HepG2 (cell line): ENCODE data around the gene SPNS1. TPM values are rescaled to one million over a fixed set of nuclear protein-coding genes. Genes with fewer than 3 reads are reported as not detected.
A peak's percentile ranks its signal among the peaks of the same experiment; 100 is the strongest.

ENCODE experiments used
- ARID3A ChIP-seq: IDR thresholded peaks from 2 replicates; pipeline ENCODE4 v1.6.1; 2012; ENCODE audit warnings: low read depth, low read length, improper control_type of control experiment
- ATF3 ChIP-seq: sonication (generic); formaldehyde crosslinking; IDR thresholded peaks from 2 replicates; pipeline ENCODE4 v1.4.0; 2020; ENCODE audit warnings: missing genetic modification reagents
- GATA4 ChIP-seq: sonication (generic); IDR thresholded peaks from 2 replicates; pipeline ENCODE4 v1.6.1; 2016; ENCODE audit warnings: antibody characterized with exemption, low read depth, borderline replicate concordance
- HBP1 ChIP-seq: IDR thresholded peaks from 2 replicates; pipeline ENCODE4 v1.6.1; 2016; ENCODE audit warnings: low read depth, control low read depth
- KAT2B ChIP-seq: fragments of 150-350 bp; IDR thresholded peaks from 2 replicates; pipeline ENCODE4 v1.6.1; 2014; ENCODE audit warnings: low read depth, low read length, borderline replicate concordance
- MXD3 ChIP-seq: IDR thresholded peaks from 2 replicates; pipeline ENCODE4 v1.6.1; 2016; ENCODE audit warnings: mild to moderate bottlenecking, missing biosample characterization, missing genetic modification reagents
- MYC ChIP-seq: sonication (generic); formaldehyde crosslinking; IDR thresholded peaks from 2 replicates; pipeline ENCODE4 v1.9.0; 2021; ENCODE audit warnings: missing genetic modification reagents, borderline replicate concordance
- PAXIP1 ChIP-seq: sonication (generic); formaldehyde crosslinking; conservative IDR thresholded peaks from 2 replicates; pipeline ENCODE4 v1.4.0; 2020; ENCODE audit warnings: mild to moderate bottlenecking, missing genetic modification reagents, moderate library complexity
- TERF1 ChIP-seq: sonication (generic); formaldehyde crosslinking; IDR thresholded peaks from 2 replicates; pipeline ENCODE4 v1.8.0; 2022; ENCODE audit warnings: mild to moderate bottlenecking, missing genetic modification reagents, moderate library complexity
- YY1 ChIP-seq: IDR thresholded peaks from 2 replicates; pipeline ENCODE4 v1.6.1; 2011; ENCODE audit warnings: low read length, low read depth, moderate library complexity, mild to moderate bottlenecking; ENCODE audit not compliant: insufficient read depth, insufficient replicate concordance
- ZNF362 ChIP-seq: sonication (generic); formaldehyde crosslinking; IDR thresholded peaks from 2 replicates; pipeline ENCODE4 v1.4.0; 2020; ENCODE audit warnings: missing genetic modification reagents, mild to moderate bottlenecking, borderline replicate concordance
- ZNF503 ChIP-seq: sonication (generic); formaldehyde crosslinking; IDR thresholded peaks from 2 replicates; pipeline ENCODE4 v1.4.0; 2020; ENCODE audit warnings: missing genetic modification reagents
- polyA plus RNA-seq, 8 experiments: library from polyadenylated mRNA; depleted of rRNA in 3 of 8; stranded (reverse) in 7 of 8; unstranded in 1 of 8; fragments of >200 nt; fragmentation: Illumina TruSeq in 4 of 8; extraction: Trizol in 4 of 8; gene quantifications; 2 replicates each; pipeline versions ENCODE4 v1.2.1 to v1.2.3, GENCODE V29; 2011 to 2016; ENCODE audit warnings: low read depth in 4 of 8, missing spikeins in 1 of 8, mixed read lengths in 1 of 8; ENCODE audit not compliant: insufficient read depth in 1 of 8
- total RNA-seq, 5 experiments: library from RNA; depleted of rRNA; stranded (reverse); fragments of >200 nt; fragmentation: Illumina TruSeq; extraction: Trizol; gene quantifications; 2 replicates each; pipeline ENCODE4 v1.2.3, GENCODE V29; 2016; ENCODE audit warnings: low read depth in 1 of 5

SPNS1 gene
- total and polyA plus RNA-seq, 2 of the 13 experiments (the other 11 are each of a cell fraction or from before 2014, with no cell fraction given): 25.6 to 38.8 TPM

- TF ChIP-seq TERF1: 0 out of 2 replicates have a peak, but pooled peaks have one; percentile 69
- TF ChIP-seq ARID3A: no peak
- TF ChIP-seq ZNF362: peak; percentile 73; the same call in 1 of the 2 replicates
- TF ChIP-seq HBP1 (CRISPR knock-in tag): peak; percentile 97
- TF ChIP-seq KAT2B: no peak
- TF ChIP-seq ATF3 (CRISPR knock-in tag): no peak
- peak; percentile 93 for TF ChIP-seq MYC (CRISPR knock-in tag)
- peak; percentile 99 for TF ChIP-seq YY1
- TF ChIP-seq PAXIP1: peak; percentile 67; the same call in 1 of the 2 replicates
- peak; percentile 92 for TF ChIP-seq ZNF503 (CRISPR knock-in tag)
- TF ChIP-seq GATA4: 0 out of 2 replicates have a peak, but pooled peaks have one; percentile 23
- TF ChIP-seq MXD3 (CRISPR knock-in tag): peak; percentile 89
Observed at GRCh38 chr16:28974437-28975157, at the start of gene SPNS1 (continued).
